Mucosa of descending colon (tissue), 3 donors: Measurements from ENCODE around the gene RANBP17. TPM values are rescaled to one million over a fixed set of nuclear protein-coding genes. Genes with fewer than 3 reads are reported as not detected.

ENCODE experiments used
- ATAC-seq: fragments of 200-7000 bp; cut with Tn5 transposase; one replicate; pipeline ENCODE4 v1.9.1; 2020; ENCODE audit warnings: mild to moderate bottlenecking, moderate library complexity
- DNase-seq, 3 donors: peaks; one replicate each; pipeline ENCODE4 v3.0.0-alpha.2; 2020
- H3K36me3 ChIP-seq: fragments of 200-600 bp; one replicate; pipeline ENCODE4 v1.8.0; 2021; ENCODE audit warnings: low read depth, mild to moderate bottlenecking
- H3K4me1 ChIP-seq: fragments of 200-600 bp; one replicate; pipeline ENCODE4 v1.8.0; 2021; ENCODE audit warnings: low read depth, mild to moderate bottlenecking
- H3K4me3 ChIP-seq: fragments of 200-600 bp; one replicate; pipeline ENCODE4 v1.8.0; 2021; ENCODE audit warnings: mild to moderate bottlenecking
- H3K9me3 ChIP-seq: fragments of 200-600 bp; one replicate; pipeline ENCODE4 v1.8.0; 2021; ENCODE audit warnings: mild to moderate bottlenecking
- intact Hi-C, 2 donors: fragments of 100-400 bp; cut with DNase I in 1 of 2; cut with micrococcal nuclease in 1 of 2; formaldehyde crosslinking; loops; one replicate each; pipeline versions ENCODE4 v1.11.0 to v1.11.1; 2022; cut with DNase I, micrococcal nuclease
- total RNA-seq, 3 donors: library from RNA; stranded (reverse); fragmentation: NEBNext Ultra II Directional in 2 of 3; extraction: Animal tissue kit (Norgen Biotek cat#: 25700) in 2 of 3; gene quantifications; one replicate each; pipeline versions ENCODE4 v1.2.1 to v1.2.4, GENCODE V29; 2021 to 2023
- TF ChIP-seq, protein P1 (sequence below): fragments of 200-600 bp; IDR thresholded peaks from one replicate; pipeline ENCODE4 v1.8.0; 2022; ENCODE audit warnings: antibody characterized with exemption, mild to moderate bottlenecking
- donor health status: DM: no; HTN: no; CAD: no; lungs with moderate emphysema.
- donor health status: DM: no; HTN: no; CAD: no.
- donor health status: DM: no; HTN: yes; CAD: no.

The RANBP17 gene
- total RNA-seq, 3 donors from 2014 or later: 11.7 to 19.7 (median 13.4) TPM

DNA sequence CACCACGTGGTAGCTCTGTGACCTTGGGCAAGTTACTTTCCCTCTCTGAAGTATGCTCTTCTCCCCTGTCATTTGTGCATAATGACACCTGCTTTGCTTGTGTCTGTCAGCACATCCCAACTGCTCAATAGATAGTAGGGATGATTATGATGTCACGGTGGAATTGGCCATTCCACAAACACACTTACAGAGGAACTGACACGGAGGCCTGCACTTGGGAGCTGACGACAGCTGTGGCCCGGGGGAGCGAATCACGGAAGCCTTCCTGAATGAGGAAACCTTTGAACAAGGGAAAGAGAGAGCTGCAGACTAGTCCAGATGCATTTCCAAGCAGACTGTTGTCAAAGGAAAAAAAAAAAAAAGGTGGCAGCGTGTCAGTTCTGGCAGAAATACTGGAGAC lies 468.2 kb downstream of the RANBP17 start:
- no peaks in the 10 kb centered on the region for H3K36me3 ChIP-seq

GRCh38 chr5:171335616-171336015 lies 473.8 kb downstream of the RANBP17 start:
- Histone ChIP-seq H3K4me1 (no peaks in the 10 kb centered on the region), H3K36me3 (no peaks in the 10 kb centered on the region), H3K9me3 (no peaks in the 10 kb centered on the region), H3K4me3 (no peak overlapping the region)
- intact Hi-C loops: loop anchor here in 1 of 2 donors (10.0 kb wide), 1 partner anchor 131 kb away; no protein-coding TSS in a partner anchor
- ATAC-seq (no peak), DNase-seq (no peak)
- TF ChIP-seq, protein P1, sequence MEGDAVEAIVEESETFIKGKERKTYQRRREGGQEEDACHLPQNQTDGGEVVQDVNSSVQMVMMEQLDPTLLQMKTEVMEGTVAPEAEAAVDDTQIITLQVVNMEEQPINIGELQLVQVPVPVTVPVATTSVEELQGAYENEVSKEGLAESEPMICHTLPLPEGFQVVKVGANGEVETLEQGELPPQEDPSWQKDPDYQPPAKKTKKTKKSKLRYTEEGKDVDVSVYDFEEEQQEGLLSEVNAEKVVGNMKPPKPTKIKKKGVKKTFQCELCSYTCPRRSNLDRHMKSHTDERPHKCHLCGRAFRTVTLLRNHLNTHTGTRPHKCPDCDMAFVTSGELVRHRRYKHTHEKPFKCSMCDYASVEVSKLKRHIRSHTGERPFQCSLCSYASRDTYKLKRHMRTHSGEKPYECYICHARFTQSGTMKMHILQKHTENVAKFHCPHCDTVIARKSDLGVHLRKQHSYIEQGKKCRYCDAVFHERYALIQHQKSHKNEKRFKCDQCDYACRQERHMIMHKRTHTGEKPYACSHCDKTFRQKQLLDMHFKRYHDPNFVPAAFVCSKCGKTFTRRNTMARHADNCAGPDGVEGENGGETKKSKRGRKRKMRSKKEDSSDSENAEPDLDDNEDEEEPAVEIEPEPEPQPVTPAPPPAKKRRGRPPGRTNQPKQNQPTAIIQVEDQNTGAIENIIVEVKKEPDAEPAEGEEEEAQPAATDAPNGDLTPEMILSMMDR: no peak

More for the DNA sequence above, 468.2 kb downstream of the RANBP17 start:
- ATAC-seq (no peak), DNase-seq (no peak)
- intact Hi-C loops: loop anchor here in 1 of 2 donors (10.0 kb wide), 1 partner anchor 125 kb away; no protein-coding TSS in a partner anchor
- Histone ChIP-seq H3K9me3 (no peaks in the 10 kb centered on the region), H3K4me3 (no peak overlapping the region), H3K4me1 (no peaks in the 10 kb centered on the region)
- TF ChIP-seq, protein P1: no peak

DNA sequence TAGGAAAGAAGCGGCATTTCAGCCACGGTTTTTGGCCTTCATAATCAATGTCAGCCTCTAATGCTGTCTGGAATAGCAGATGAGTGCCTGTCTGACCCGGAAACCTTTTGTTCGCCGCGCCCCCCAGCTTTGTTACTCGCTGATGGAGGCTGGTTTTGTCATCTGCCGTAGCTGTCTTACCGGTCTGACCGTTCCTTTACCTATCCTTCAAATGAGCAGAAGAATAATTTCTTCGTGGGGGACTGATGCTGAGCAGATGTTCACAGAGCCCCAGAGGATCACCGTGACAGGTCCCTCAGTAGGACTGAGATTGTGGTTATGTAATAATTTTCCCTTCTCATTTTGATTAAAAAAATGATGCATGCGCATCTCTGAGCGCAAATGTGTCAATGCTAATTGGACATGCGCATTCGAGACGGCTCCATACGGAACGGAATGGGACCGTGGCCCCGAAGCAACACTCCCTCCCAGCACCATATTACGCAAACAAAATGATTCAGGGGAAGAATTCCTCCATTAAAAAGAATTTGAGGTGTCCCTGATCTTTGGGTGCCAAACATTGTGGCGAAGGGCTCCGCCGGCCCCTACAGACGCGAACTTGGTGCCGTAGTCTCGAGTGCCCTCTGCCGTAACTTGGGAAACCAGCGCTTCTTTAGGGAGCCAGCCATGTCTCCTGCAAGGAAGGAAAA lies 474.8 kb downstream of the RANBP17 start:
- peak in 2 of 3 donors; percentile 39 to 49 for DNase-seq
- intact Hi-C loops: loop anchor here in 1 of 2 donors (10.0 kb wide), 1 partner anchor 132 kb away; no protein-coding TSS in a partner anchor

GRCh38 chr5:171337210-171337569 lies 475.4 kb downstream of the RANBP17 start:
- Histone ChIP-seq H3K4me1 (no peaks in the 10 kb centered on the region), H3K36me3 (no peaks in the 10 kb centered on the region), H3K9me3 (no peaks in the 10 kb centered on the region), H3K4me3 (no peak overlapping the region)
- DNase-seq: no peak
- no peak for ATAC-seq
- intact Hi-C loops: loop anchor here in 1 of 2 donors (10.0 kb wide), 1 partner anchor 132 kb away; no protein-coding TSS in a partner anchor
- TF ChIP-seq, protein P1: no peak

More for the DNA sequence above, 474.8 kb downstream of the RANBP17 start:
- H3K36me3 ChIP-seq: no peaks in the 10 kb centered on the region
- no peaks in the 10 kb centered on the region for H3K9me3 ChIP-seq
- peak; percentile 59 for ATAC-seq
- no peaks in the 10 kb centered on the region for H3K4me1 ChIP-seq
- TF ChIP-seq, protein P1: no peak
- H3K4me3 ChIP-seq: no peak overlapping the region

GRCh38 chr5:171340042-171340441 lies 478.2 kb downstream of the RANBP17 start:
- ATAC-seq (no peak), DNase-seq (no peak)
- intact Hi-C loops: no loop called here
- Histone ChIP-seq H3K9me3 (no peaks in the 10 kb centered on the region), H3K4me1 (no peaks in the 10 kb centered on the region), H3K36me3 (no peaks in the 10 kb centered on the region), H3K4me3 (no peak overlapping the region)
- TF ChIP-seq, protein P1: no peak
